ENCODE measurements around the gene CTXND2. TPM values are rescaled to one million over a fixed set of nuclear protein-coding genes. Genes with fewer than 3 reads are reported as not detected.
"Not testable (repeated sequence)": the region's sequence is repeated elsewhere in the genome, so short reads cannot be mapped to it uniquely, and the experiment has no call there.

CTXND2 gene
- total RNA-seq, 1 donor from 2014 or later, result not detected

GRCh38 chr1:150881331-150882070, 5.4 kb upstream of the CTXND2 start:
- no peaks in the 10 kb centered on the region for H3K36me3 Mint-ChIP-seq (ENCODE audit: low read depth)
- DNase-seq (ENCODE audit: low read depth, low spot score), result no peak
- H3K27ac Mint-ChIP-seq (ENCODE audit: unreplicated experiment), result no peak overlapping the region
- TF ChIP-seq, protein P1, sequence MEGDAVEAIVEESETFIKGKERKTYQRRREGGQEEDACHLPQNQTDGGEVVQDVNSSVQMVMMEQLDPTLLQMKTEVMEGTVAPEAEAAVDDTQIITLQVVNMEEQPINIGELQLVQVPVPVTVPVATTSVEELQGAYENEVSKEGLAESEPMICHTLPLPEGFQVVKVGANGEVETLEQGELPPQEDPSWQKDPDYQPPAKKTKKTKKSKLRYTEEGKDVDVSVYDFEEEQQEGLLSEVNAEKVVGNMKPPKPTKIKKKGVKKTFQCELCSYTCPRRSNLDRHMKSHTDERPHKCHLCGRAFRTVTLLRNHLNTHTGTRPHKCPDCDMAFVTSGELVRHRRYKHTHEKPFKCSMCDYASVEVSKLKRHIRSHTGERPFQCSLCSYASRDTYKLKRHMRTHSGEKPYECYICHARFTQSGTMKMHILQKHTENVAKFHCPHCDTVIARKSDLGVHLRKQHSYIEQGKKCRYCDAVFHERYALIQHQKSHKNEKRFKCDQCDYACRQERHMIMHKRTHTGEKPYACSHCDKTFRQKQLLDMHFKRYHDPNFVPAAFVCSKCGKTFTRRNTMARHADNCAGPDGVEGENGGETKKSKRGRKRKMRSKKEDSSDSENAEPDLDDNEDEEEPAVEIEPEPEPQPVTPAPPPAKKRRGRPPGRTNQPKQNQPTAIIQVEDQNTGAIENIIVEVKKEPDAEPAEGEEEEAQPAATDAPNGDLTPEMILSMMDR (conservative IDR thresholded peaks at IDR 0.05), result no peak
- peaks cover 4% of the 10 kb centered on the region for H3K4me1 Mint-ChIP-seq
- H3K4me3 Mint-ChIP-seq, result no peak overlapping the region
- H3K27me3 Mint-ChIP-seq (ENCODE audit: low read depth), result peaks cover 3% of the 10 kb centered on the region
- H3K9me3 Mint-ChIP-seq, result no peaks in the 10 kb centered on the region

- DNase-seq (ENCODE audit: low read depth, low spot score); H3K9me3 Mint-ChIP-seq; H3K27me3 Mint-ChIP-seq (ENCODE audit: low read depth); H3K4me1 Mint-ChIP-seq; H3K27ac Mint-ChIP-seq (ENCODE audit: unreplicated experiment); H3K36me3 Mint-ChIP-seq (ENCODE audit: low read depth); H3K4me3 Mint-ChIP-seq: not testable (repeated sequence)
These were observed 3.8 kb upstream of the CTXND2 start for GRCh38 chr1:150883121-150883520.

DNA sequence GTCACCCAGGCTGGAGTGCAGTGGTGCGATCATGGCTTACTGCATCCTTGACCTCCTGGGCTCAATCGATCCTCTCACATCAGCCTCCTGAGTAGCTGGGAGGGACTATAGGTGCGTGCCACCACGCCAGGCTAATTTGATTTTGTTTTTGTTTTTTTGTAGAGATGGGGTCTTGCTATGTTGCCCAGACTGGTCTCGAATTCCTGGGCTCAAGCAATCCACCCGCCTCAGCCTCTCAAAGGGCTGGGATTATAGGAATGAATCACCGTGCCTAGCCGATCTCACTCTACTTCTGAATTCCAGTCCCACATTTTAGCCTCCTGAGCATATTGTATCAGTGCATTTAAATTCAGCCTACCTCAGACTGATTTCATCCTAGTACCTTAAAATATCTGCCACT, 1.8 kb downstream of the CTXND2 start:
- TF ChIP-seq, protein P1 (conservative IDR thresholded peaks at IDR 0.05), result no peak
- no peaks in the 10 kb centered on the region for H3K9me3 Mint-ChIP-seq
- H3K36me3 Mint-ChIP-seq (ENCODE audit: low read depth), result no peaks in the 10 kb centered on the region
- no peak for DNase-seq (ENCODE audit: low read depth, low spot score)
- H3K4me3 Mint-ChIP-seq, result no peak overlapping the region
- H3K27me3 Mint-ChIP-seq (ENCODE audit: low read depth), result no peaks in the 10 kb centered on the region
- peaks cover 5% of the 10 kb centered on the region for H3K4me1 Mint-ChIP-seq
- no peak overlapping the region for H3K27ac Mint-ChIP-seq (ENCODE audit: unreplicated experiment)

DNA sequence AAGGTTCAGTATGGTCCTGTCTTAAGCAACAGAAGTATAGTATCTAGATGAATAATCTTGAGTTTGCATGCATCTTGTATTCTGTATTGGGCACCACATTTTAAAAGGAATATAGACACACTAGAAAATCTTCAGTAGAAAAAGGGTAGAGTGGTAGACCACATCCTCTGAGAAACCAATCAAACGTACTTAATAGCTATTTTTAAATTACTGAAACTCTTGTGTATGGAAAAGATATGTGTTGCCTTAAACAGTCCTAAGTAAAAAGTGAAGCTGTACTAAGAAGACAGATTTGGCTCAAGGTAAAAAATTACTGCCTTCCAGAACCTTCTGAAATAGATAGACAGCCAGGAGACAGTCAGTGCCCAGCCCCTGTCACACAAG, 3.1 kb downstream of the CTXND2 start:
- no peaks in the 10 kb centered on the region for H3K36me3 Mint-ChIP-seq (ENCODE audit: low read depth)
- DNase-seq (ENCODE audit: low read depth, low spot score), result no peak
- no peaks in the 10 kb centered on the region for H3K9me3 Mint-ChIP-seq
- H3K4me1 Mint-ChIP-seq, result peaks cover 5% of the 10 kb centered on the region
- no peak overlapping the region for H3K27ac Mint-ChIP-seq (ENCODE audit: unreplicated experiment)
- TF ChIP-seq, protein P1 (conservative IDR thresholded peaks at IDR 0.05), result no peak
- no peak overlapping the region for H3K4me3 Mint-ChIP-seq
- no peaks in the 10 kb centered on the region for H3K27me3 Mint-ChIP-seq (ENCODE audit: low read depth)

DNA sequence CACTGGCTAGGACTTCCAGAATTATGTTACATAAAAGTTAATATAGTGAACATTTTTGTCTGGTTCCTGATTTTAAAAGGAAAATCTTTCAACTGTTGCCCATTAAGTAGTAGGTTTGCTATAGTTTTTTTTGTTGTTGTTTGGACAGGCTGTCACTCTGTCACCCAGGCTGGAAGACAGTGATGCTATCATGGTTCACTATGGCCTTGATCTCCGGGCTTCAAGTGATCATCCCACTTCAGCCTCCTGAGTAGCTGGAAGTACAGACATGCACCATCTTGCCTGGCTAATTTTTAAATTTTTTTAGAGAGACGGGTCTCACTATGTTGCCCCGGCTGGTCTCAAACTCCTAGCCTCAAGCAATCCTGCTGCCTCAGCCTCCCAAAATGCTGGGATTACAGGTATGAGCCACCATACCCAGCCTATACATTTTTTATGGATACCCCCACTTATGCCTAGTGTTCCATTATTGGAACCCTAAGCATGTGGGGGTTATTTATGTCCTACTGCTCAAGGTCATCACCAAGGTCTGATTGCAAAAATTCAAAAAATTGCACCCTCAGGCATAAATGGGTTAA, 6.5 kb downstream of the CTXND2 start:
- Mint-ChIP-seq H3K36me3 (ENCODE audit: low read depth) (no peaks in the 10 kb centered on the region), H3K27me3 (ENCODE audit: low read depth) (peaks cover 3% of the 10 kb centered on the region), H3K9me3 (no peaks in the 10 kb centered on the region), H3K4me3 (no peak overlapping the region), H3K4me1 (no peaks in the 10 kb centered on the region), H3K27ac (ENCODE audit: unreplicated experiment) (no peak overlapping the region)
- no peak for DNase-seq (ENCODE audit: low read depth, low spot score)
- TF ChIP-seq, protein P1 (conservative IDR thresholded peaks at IDR 0.05), result no peak

GRCh38 chr1:150895618-150896017, 8.7 kb downstream of the CTXND2 start:
- DNase-seq (ENCODE audit: low read depth, low spot score), result no peak
- H3K4me1 Mint-ChIP-seq, result no peaks in the 10 kb centered on the region
- H3K9me3 Mint-ChIP-seq, result no peaks in the 10 kb centered on the region
- no peak overlapping the region for H3K4me3 Mint-ChIP-seq
- TF ChIP-seq, protein P1 (conservative IDR thresholded peaks at IDR 0.05), result no peak
- H3K27me3 Mint-ChIP-seq (ENCODE audit: low read depth), result peaks cover 3% of the 10 kb centered on the region
- no peak overlapping the region for H3K27ac Mint-ChIP-seq (ENCODE audit: unreplicated experiment)
- H3K36me3 Mint-ChIP-seq (ENCODE audit: low read depth), result no peaks in the 10 kb centered on the region

- H3K9me3 Mint-ChIP-seq; H3K4me1 Mint-ChIP-seq; H3K36me3 Mint-ChIP-seq (ENCODE audit: low read depth); H3K27ac Mint-ChIP-seq (ENCODE audit: unreplicated experiment); H3K4me3 Mint-ChIP-seq; H3K27me3 Mint-ChIP-seq (ENCODE audit: low read depth); DNase-seq (ENCODE audit: low read depth, low spot score): not testable (repeated sequence)
These were observed 12.9 kb downstream of the CTXND2 start for GRCh38 chr1:150899795-150900194.
